Measurements from ENCODE around the gene TRIM66. TPM values are rescaled to one million over a fixed set of nuclear protein-coding genes. Genes with fewer than 3 reads are reported as not detected.

The TRIM66 gene
- total and polyA plus RNA-seq, 2 of the 8 experiments (the other 6 are each of a cell fraction or from before 2014, with no cell fraction given), result 3.1 to 3.5 TPM

DNA sequence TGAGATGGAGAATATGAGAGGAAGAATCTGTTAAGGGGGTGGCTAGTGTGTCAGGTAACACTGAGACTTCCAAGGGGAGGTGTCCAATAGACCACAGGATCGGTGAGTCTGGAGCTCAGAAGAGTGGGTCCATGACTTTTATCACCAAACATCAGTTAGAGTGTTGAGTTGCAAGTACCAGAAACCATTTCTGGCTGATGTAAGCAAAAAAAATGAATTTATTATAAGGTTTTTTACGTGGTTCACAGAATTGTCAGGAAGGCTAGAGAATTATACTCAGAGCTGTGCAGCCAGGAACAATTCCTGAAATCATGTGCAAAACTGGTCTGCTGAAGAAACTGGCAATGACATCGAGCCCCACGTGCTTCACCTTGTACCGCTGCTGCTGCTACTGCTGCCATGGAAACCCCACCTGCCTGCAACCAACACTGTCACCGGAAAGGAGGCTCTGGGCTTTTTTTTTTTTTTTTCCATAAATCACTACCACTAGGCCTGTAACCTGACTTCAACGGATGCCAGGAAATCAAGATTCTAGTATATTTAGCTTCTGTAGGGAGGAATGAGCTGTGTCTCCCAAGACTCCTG is 71.8 kb downstream of the TRIM66 start:
- no peak overlapping the region for H3K14ac ChIP-seq (ENCODE audit: insufficient read length)
- no peaks in the 10 kb centered on the region for H3K4me1 ChIP-seq (replicated peaks in 1 of 4; ENCODE audit: control insufficient read depth in 3 of 4, insufficient read depth in 4 of 4, low read length in 3 of 4)
- H4K20me1 ChIP-seq (replicated peaks in 1 of 2; ENCODE audit: control insufficient read depth in 1 of 2, insufficient read depth in 2 of 2, low read length in 2 of 2), result no peaks in the 10 kb centered on the region
- H2BK15ac ChIP-seq (ENCODE audit: low read length), result no peak overlapping the region
- no peak overlapping the region for H3K4me2 ChIP-seq (ENCODE audit: insufficient read depth in 1 of 2, low read depth in 2 of 2, low read length in 2 of 2)
- no peak overlapping the region for H4K91ac ChIP-seq (replicated peaks; ENCODE audit: insufficient read length, low read length)
- no peaks in the 10 kb centered on the region for H3K9me3 ChIP-seq (ENCODE audit: insufficient read depth in 2 of 2, low read depth in 1 of 2, low read length in 1 of 2)
- no peak overlapping the region; a peak in 1 of 7 replicates for H3K9ac ChIP-seq (replicated peaks in 1 of 4; ENCODE audit: extremely low read depth in 1 of 4, low read depth in 3 of 4, low read length in 3 of 4)
- no peaks in the 10 kb centered on the region for H3K27me3 ChIP-seq (replicated peaks in 1 of 4; ENCODE audit: control insufficient read depth in 3 of 4, extremely low read depth in 1 of 4, insufficient read depth in 3 of 4, low read length in 3 of 4)
- H3K56ac ChIP-seq (replicated peaks; ENCODE audit: insufficient read length, low read depth, low read length), result no peak overlapping the region
- no peak overlapping the region for H3K4ac ChIP-seq (replicated peaks; ENCODE audit: insufficient read length, low read depth, low read length)
- H4K8ac ChIP-seq (ENCODE audit: extremely low read depth, insufficient read depth, low read length), result no peak overlapping the region
- H2BK12ac ChIP-seq (ENCODE audit: low read depth, low read length), result no peak overlapping the region
- H3K36me3 ChIP-seq (ENCODE audit: control insufficient read depth in 2 of 4, insufficient read depth in 4 of 4, low read length in 3 of 4), result no peaks in the 10 kb centered on the region
- FAIRE-seq (no peak), DNase-seq (ENCODE audit: low read depth in 1 of 2, low spot score in 2 of 2) (no peak)
- H3K23me2 ChIP-seq (ENCODE audit: low read depth, low read length), result no peaks in the 10 kb centered on the region
- H3K18ac ChIP-seq (ENCODE audit: extremely low read depth, low read length), result no peak overlapping the region
- H3K27ac ChIP-seq (ENCODE audit: low read depth, low read length), result no peak overlapping the region
- no peak overlapping the region for H3K23ac ChIP-seq (ENCODE audit: insufficient read length)
- H2AK5ac ChIP-seq (ENCODE audit: low read depth, low read length), result no peak overlapping the region
- H2BK20ac ChIP-seq (ENCODE audit: low read length), result no peak overlapping the region
- 70% methylated on average over 7 of the region's 7 CpGs; no CpG with 5 or more reads in 1 of the 2 experiments for WGBS, 2 experiments (ENCODE audit: extremely low coverage in 1 of 2, insufficient coverage in 1 of 2, insufficient read length in 1 of 2, insufficient replicate concordance in 2 of 2, low coverage in 1 of 2, low lambda C conversion rate in 2 of 2, missing lambda C conversion rate in 1 of 2)
- no peak overlapping the region for H2BK120ac ChIP-seq (replicated peaks; ENCODE audit: low read depth, low read length)
- H3K79me2 ChIP-seq (ENCODE audit: control insufficient read depth in 1 of 2, insufficient read depth in 2 of 2, low read length in 2 of 2), result no peaks in the 10 kb centered on the region
- no peaks in the 10 kb centered on the region for H3K79me1 ChIP-seq (ENCODE audit: low read depth, low read length)
- H2BK5ac ChIP-seq (ENCODE audit: low read depth, low read length), result no peak overlapping the region
- POLR2A ChIA-PET (ENCODE audit: partially characterized antibody), result interaction anchor here (0.6 to 1.4 kb wide), 2 partner anchors 18 to 73 kb away, joined by 4 read pairs; no protein-coding TSS in a partner anchor
- no peak overlapping the region for H3K4me3 ChIP-seq (ENCODE audit: extremely low read depth in 1 of 4, insufficient read depth in 2 of 4, low read depth in 3 of 4, low read length in 4 of 4)
- H2AFZ ChIP-seq (ENCODE audit: low read length), result no peak overlapping the region
- no peak overlapping the region for H4K5ac ChIP-seq (ENCODE audit: insufficient read length, low read depth, low read length)
- CTCF ChIA-PET (ENCODE audit: partially characterized antibody), result interaction anchor here (0.5 to 2.4 kb wide), 5 partner anchors 9 to 264 kb away, joined by 3 to 7 read pairs (median 3); no protein-coding TSS in a partner anchor
- TF ChIP-seq TEAD4 (IDR thresholded peaks at IDR 0.05; ENCODE audit: low read depth, low read length), result no peak
- TF ChIP-seq SIN3A (conservative IDR thresholded peaks at IDR 0.05 in 1 of 2, IDR thresholded peaks at IDR 0.05 in 1 of 2; ENCODE audit: low read depth in 1 of 2, low read length in 2 of 2), result 0 out of 4 replicates have a peak, but pooled peaks of 1 of the 2 experiments have one; percentile 72
- no peak for TF ChIP-seq POLR2AphosphoS5 (IDR thresholded peaks at IDR 0.05; ENCODE audit: low read depth, low read length)
- TF ChIP-seq EP300 (IDR thresholded peaks at IDR 0.05; ENCODE audit: borderline replicate concordance in 1 of 2, low read depth in 2 of 2, low read length in 2 of 2), result no peak
- no peak for TF ChIP-seq CTBP2 (IDR thresholded peaks at IDR 0.05; ENCODE audit: borderline replicate concordance, insufficient read depth, insufficient read length, low read length)
